ENCODE measurements around the gene SLC10A4. TPM values are rescaled to one million over a fixed set of nuclear protein-coding genes. Genes with fewer than 3 reads are reported as not detected.

Gene SLC10A4
- total and polyA plus RNA-seq, 12 donors = 0.10 to 0.61 (median 0.22) TPM; not detected in 1

- ATAC-seq (no peak), DNase-seq (no peak)
- Histone ChIP-seq H3K4me1 (no peaks in the 10 kb centered on the region), H3K9me3 (no peaks in the 10 kb centered on the region), H3K36me3 (peaks cover 0 to 87% (median 34%) of the 10 kb centered on the region in 9 donors), H3K27me3 (no peaks in the 10 kb centered on the region), H3K27ac (no peak overlapping the region), H3K4me3 (no peak overlapping the region)
- intact Hi-C loops (cut with DNase I) = no loop called here
- 88 to 89% methylated on average over 3 of the region's 3 CpGs for WGBS, 2 donors
- TF ChIP-seq CTCF (IDR thresholded peaks at IDR 0.05) = no peak
Measured at GRCh38 chr4:48499551-48500066, 16.5 kb downstream of the SLC10A4 start.

GRCh38 chr4:48503233-48504025 is 20.3 kb downstream of the SLC10A4 start:
- Histone ChIP-seq H3K36me3 (peaks cover 0 to 100% (median 52%) of the 10 kb centered on the region in 9 donors), H3K4me3 (no peak overlapping the region), H3K27ac (no peak overlapping the region), H3K9me3 (no peaks in the 10 kb centered on the region), H3K27me3 (no peaks in the 10 kb centered on the region), H3K4me1 (no peaks in the 10 kb centered on the region)
- ATAC-seq (no peak), DNase-seq (no peak)
- no peak for TF ChIP-seq CTCF (IDR thresholded peaks at IDR 0.05)
- 70 to 72% methylated on average over 4 of the region's 4 CpGs for WGBS, 2 donors
- intact Hi-C loops (cut with DNase I) = no loop called here

GRCh38 chr4:48504026-48504330 is 20.8 kb downstream of the SLC10A4 start:
- Histone ChIP-seq H3K4me3 (no peak overlapping the region), H3K9me3 (no peaks in the 10 kb centered on the region), H3K27ac (no peak overlapping the region), H3K4me1 (no peaks in the 10 kb centered on the region), H3K36me3 (peaks cover 0 to 100% (median 50%) of the 10 kb centered on the region in 9 donors), H3K27me3 (no peaks in the 10 kb centered on the region)
- ATAC-seq (no peak), DNase-seq (no peak)
- 91 to 93% methylated on average over 2 of the region's 2 CpGs for WGBS, 2 donors
- no peak for TF ChIP-seq CTCF (IDR thresholded peaks at IDR 0.05)
- intact Hi-C loops (cut with DNase I) = no loop called here

- intact Hi-C loops (cut with DNase I) = no loop called here
- peaks cover 0 to 100% (median 50%) of the 10 kb centered on the region in 9 donors for H3K36me3 ChIP-seq
- 90 to 92% methylated on average over 1 of the region's 1 CpG for WGBS, 2 donors
- no peak for ATAC-seq
- no peaks in the 10 kb centered on the region for H3K4me1 ChIP-seq
- H3K9me3 ChIP-seq = no peaks in the 10 kb centered on the region
- no peak overlapping the region for H3K27ac ChIP-seq
- H3K27me3 ChIP-seq = no peaks in the 10 kb centered on the region
- no peak overlapping the region for H3K4me3 ChIP-seq
- TF ChIP-seq CTCF (IDR thresholded peaks at IDR 0.05) = no peak
- no peak for DNase-seq
Measured at GRCh38 chr4:48504352-48504751, 21.2 kb downstream of the SLC10A4 start.

Measured in heart right ventricle (tissue), 16 donors.